GM04504 (cell line): ENCODE results near the gene IL25.
"Not testable (repeated sequence)": the region's sequence is repeated elsewhere in the genome, so short reads cannot be mapped to it uniquely, and the experiment has no call there.

Experiments used
- DNase-seq: peaks from one replicate; pipeline ENCODE4 v3.0.0-alpha.2; 2012; ENCODE audit warnings: low read depth

IL25 gene

DNA sequence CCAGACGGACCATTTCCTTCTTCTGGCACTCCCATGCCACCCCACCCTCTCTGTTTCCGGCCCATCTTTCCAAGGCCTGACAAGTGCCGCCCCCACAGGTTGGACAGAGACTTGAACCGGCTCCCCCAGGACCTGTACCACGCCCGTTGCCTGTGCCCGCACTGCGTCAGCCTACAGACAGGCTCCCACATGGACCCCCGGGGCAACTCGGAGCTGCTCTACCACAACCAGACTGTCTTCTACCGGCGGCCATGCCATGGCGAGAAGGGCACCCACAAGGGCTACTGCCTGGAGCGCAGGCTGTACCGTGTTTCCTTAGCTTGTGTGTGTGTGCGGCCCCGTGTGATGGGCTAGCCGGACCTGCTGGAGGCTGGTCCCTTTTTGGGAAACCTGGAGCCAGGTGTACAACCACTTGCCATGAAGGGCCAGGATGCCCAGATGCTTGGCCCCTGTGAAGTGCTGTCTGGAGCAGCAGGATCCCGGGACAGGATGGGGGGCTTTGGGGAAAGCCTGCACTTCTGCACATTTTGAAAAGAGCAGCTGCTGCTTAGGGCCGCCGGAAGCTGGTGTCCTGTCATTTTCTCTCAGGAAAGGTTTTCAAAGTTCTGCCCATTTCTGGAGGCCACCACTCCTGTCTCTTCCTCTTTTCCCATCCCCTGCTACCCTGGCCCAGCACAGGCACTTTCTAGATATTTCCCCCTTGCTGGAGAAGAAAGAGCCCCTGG, 3.1 kb downstream of the IL25 start:
- DNase-seq: no peak

DNA sequence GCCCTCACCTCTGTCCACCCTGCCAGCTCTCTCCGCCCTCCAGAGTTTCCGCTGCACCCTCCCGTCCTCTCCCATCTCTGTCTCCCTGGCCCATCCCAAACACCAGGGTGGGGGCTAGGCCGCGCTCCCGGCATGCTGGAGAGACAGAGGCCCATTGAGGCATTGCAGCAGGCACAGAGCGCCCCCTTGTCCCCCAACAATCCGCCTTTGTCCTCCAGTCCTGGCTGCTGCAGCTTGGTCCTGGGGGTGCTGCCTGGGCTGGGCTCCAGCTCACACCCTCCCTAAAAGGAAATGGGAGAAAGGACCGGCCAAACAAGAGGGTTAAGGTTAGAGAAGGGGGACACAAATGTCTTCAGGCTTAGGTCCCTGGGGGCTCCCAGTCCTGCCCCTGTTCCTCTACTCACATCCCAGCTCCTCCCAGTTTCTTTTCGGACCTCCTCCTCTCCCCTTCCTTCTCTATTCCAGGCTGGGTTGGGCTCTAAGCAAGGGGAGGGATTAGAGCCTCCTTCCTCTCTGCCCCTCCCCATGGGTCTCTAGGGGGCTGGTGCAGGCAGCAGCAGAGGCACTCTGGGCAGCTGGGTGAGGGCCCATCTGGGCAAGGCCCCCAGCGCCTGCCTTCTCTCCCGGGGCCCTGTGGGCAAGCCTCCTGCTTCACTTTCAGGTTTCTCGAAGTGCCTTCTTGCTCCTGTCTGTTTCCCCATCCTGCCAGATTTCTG, 4.0 kb downstream of the IL25 start, which contains the start of gene CMTM5:
TSS of gene CMTM5 (plus strand) at position 565 of the 716 bp plus-strand sequence. CDS start 206 bp downstream, outside the sequence.
- DNase-seq: no peak

DNA sequence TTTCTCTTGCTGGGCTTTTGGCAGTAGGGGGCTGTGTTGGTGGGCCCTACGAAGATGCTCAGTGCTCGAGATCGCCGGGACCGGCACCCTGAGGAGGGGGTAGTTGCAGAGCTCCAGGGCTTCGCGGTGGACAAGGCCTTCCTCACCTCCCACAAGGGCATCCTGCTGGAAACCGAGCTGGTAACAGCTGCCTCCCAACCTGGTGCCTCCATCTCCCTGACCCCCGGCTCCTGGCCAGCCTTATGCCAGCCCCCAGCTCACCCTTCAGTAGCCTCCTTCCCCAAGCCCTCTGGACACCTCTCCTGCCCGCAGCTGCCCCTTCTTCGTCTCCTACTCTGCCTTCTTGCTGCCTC, 4.6 kb downstream of the IL25 start:
- DNase-seq: no peak

DNA sequence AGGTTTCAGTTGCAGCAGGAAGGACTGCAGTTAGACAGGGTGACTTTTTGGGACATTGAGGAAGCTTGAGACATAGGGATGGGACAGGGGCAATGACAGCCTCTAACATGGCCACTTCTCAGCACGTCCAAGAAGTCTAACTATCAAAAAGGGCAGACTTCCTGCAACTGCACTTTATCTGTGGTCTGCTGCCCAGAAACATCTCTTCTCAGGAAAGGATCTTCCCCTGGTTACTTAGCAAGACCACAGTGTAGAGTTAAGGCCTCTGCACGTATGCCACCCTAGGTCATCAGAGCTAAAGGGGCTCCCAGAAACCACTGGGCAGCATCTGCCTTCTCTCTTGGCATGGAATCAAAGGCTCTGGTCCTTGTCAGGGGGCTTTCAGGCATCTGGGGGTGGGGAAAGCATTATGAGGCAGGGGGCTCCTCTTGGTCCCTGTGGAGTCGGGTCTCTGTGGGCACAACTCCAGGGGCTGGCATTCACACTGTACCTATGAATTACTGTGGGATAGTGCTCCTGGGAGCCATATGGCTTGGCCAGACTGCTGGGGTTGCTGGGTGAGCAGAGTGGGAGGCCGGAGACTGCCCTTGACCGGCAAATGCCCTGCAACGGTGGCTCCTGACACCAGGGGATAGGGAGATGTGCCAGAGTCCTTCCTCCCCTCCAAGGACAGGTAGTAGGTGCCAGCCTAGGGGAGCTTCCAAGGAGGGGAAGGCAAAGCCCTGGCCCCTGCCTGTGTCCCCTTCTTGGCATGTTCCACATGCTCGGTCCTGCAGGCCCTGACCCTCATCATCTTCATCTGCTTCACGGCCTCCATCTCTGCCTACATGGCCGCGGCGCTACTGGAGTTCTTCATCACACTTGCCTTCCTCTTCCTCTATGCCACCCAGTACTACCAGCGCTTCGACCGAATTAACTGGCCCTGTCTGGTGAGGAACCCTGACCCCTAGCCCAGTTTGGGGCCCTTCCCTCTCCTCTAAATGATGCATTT, 5.3 kb downstream of the IL25 start:
- DNase-seq: no peak

DNA sequence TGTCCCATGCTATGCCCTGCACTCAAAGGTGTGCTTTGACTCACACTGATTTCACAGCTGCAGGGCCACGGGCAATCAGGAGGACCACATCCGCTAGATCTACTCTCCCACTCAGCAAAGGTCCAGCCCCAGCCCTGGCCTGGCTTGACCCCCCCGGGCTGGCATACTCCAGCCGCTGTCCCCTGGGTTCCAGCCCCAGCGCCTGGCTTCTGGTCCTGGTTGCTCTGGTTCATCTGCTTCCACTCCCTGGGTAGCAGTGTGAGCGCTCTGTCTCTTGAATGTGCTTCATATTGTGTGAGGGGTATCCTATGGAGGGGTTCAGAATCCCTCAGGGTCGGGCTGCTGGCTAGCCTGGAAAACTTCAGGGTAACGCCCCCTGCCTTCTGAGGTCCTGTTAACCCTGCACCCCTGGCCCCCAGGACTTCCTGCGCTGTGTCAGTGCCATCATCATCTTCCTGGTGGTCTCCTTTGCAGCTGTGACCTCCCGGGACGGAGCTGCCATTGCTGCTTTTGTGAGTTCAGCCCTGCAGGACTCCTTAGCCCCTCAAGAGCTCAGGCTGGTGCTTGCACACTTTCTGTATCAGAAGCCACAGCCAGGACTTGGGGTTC, 6.1 kb downstream of the IL25 start:
- no peak for DNase-seq

DNA sequence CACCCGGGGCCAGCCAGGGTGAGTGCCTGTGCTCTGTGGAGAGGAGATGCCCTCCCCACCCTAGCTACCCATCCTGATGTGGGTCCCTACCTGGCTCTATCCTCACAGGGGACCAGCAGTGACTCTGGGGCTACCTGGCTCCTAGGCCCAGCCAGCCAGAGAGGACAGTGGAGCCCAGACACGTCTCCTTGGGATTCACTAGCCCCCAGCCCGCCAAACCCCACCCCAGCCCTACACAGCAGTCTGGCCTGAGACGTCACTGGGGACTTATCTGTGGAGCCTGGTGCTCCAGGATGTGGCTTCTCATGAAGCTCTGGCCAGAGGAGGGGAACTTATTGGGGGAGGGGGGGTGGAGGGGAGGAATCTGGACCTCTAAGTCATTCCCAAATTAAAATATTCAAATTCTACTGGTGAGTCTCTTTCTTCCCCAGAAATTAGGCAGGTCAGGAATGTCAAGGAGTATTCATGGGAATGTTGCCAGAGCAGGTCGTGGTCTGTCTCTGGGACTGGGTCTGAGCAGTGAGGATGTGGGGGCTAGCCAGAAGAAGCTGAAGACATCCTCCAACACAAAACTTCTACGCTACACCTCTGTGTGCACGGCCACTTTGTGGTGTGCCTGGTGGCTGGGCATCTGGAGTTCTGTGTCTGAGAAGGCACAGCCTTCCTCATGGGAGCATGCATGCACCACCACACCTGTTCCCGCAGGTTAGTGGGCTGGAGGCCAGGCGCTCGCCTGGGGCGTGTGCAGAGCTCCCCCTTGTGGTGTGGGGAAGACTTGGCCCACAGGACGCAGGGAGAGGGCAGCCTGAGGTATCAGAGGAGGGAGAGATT, 7.0 kb downstream of the IL25 start:
- no peak for DNase-seq

DNA sequence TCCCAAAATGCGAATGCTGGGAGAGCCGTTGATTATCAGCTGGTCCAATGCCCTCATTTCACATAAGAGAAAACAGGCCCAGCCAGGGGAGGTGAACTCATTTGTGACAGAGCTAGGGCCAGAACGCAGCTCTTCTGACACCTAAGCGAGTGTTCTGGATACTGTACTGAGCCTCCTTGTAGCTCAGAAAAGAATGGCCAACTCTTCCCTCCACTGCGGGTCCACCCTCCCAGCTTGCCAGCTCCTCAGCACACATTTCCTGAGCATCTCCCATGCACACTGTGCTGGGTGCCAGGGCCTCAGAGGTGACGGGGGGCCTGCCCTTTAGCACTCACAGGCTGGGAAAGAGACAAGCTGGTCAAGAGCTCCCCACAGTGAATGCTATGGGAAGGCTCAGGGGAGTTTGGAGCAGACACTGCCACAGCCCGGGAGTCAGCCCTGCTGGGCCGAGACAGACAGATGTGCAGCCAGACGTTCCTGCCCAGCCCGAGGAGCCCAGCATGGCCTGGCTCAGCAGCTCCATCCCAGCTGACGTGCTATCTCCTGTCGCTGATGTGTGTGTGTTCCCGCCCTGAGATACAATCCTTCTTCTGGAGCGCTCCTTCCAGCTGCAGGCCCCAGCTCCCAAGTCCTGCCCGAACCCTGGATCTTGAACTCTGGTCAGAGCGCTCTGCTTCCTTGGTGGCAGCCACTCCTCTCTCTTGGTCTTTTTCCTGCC, 7.7 kb downstream of the IL25 start:
- no peak for DNase-seq

DNA sequence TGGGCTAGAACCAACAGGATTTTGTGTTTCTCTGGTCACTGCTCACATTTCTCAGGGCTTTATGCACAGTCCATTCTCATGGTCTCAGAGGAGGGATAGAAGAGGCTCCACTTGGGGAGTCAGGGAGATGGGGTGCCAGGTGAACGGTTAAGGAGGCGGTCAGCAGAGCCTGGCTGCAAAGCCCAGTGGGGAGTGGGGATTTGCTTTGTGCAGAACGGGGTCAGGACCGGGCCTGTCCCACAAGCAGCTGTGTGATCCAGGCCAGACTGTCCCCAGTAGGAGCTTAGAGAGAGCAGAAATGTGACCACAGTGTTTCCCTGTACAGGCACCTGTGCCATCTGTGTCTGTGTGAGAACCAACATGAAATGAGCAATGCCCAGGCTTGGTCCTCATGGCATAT, 8.4 kb downstream of the IL25 start:
- no peak for DNase-seq

DNA sequence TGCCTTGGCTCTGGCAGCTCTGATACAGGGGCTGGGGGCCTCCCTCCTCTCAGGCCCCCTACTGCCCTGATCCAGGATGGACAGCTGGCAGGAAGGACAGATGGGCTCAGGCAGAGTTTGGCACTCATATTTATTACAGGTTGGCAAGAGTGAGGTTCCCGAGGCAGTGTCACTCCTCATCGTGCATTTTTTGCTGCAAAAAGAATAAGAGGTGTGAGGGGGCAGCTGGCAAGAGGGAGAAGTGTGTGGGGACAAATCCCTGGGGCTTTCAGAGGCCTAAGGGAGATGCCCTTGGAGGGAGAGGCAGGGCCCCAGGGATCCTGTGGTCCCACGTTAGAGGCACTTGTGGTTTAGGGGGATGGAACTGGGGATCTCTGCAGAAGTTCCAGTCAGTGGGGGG, 9.3 kb downstream of the IL25 start:
- DNase-seq: no peak

DNA sequence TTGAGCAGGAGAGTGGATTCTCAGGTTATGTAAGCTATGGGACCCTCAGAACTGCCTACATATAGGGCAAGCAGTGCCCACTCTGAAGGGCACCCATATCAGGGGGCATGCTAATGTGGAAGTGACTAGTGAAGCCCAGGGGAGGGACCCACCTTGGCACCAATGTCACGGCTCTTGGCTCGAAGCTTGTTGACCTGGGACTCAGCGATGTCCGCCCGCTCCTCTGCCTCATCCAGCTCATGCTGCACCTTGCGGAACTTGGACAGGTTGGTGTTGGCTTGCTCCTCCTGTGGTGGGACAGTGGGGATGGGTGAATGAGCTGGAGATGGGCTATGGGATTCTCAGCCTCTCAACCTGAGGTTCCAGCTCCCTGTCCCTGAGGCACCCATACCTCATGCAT, 9.7 kb downstream of the IL25 start:
- no peak for DNase-seq

DNA sequence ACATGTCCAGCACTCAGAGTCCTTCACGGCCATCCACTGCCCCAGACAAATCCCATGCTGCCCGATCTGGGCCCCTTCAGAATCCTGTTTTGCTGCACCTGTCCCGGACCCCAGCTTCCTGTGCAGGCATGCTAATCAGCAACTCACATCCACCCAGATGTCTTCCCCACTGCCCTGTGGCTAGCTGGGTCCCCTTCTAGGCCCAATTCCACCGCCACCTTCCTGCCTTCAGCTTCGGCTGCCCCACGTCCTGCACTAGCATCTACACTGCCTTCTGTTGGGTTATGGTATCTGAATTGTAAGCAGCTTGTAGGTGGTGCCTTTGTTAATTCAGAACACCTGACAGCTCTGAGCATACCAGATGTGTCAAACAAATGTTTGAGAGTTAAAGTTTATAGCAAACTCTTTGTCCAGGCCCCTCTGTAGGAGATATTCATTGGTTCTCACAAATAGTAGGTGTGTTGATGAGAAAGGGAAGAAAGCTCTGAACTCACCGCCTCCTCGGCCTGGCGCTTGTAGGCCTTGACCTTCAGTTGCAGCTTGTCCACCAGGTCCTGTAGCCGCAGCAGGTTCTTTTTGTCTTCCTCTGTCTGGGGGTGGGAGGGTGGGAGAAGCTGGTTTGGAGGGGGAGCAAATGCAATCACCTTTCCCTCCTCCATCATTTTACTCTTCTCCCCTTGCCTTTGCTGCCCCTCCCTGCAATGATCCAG, 10.3 kb downstream of the IL25 start:
- no peak for DNase-seq

DNA sequence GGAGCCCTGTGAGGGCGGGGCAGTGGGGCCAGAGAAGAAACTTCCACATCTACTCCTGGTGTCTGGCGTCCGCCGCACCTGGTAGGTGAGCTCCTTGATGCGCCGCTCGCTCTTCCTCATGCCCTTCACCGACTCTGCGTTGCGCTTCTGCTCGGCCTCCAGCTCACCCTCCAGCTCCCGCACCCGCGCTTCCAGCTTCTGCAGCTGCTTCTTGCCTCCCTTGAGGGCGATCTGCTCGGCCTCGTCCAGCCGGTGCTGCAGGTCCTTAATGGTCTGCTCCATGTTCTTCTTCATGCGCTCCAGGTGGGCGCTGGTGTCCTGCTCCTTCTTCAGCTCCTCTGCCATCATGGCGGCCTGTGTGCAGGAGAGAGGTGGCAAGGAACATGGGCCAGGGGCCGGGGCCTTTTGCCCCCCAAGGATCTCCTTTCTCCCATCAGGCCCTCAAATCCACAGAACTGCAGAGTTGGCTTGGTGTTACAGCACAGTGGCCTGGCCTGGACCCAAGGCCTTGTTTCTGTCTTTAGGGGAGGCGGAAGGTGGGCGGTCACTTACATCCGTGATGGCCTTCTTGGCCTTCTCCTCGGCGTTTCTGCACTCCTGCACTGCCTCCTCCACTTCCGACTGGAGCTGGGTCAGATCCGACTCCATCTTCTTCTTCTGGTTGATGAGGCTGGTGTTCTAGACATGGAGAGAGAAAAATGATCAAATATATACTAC, 11.9 kb downstream of the IL25 start:
- no peak for DNase-seq

DNA sequence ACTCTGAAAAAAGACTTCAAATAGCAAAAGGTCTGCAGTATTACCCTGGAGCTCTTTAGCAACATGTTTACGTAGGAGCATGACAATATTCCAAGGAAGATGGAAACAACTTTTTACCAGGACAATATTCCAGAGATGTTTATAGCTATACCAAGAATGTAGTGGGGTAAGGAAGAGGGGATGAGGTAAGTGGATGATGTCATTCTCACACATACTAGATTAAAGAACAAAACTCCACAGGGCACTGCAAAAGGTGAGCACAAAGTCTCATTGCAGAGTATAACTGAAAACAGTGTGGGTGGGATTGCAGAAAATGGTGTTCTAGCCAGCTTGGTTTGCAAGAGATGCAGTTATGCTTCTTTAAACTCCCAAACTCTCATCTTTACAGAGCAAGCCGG, 12.6 kb downstream of the IL25 start:
- DNase-seq: no peak

DNA sequence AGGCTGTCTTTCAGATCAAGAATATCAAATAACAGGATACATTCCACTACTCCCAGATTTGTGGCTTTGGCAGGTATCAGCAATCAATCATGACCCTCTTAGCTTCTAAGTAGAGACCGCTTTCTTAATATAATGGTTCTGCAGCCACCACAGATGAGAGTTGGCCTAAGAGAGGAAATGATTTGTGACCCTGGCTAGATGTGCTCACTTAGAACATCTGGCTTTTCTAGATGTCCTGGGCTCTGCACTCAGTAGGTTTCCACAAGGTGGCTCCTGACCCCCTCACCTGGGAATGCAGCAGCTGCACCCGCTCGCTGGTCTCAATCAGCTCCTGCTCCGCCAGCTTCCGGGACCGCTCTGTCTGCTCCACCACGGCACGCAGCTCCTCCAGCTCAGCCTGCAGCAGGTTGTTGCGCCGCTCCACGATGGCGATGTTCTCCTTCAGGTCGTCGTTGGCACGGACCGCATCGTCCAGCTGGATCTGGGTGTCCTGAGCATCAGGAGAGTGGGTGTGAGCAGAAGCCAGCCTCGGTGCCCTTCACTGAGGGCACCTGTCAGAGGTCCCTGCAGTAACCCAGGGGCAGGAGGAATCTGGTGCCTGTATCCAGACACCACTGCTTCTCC, 13.1 kb downstream of the IL25 start:
- DNase-seq: no peak

DNA sequence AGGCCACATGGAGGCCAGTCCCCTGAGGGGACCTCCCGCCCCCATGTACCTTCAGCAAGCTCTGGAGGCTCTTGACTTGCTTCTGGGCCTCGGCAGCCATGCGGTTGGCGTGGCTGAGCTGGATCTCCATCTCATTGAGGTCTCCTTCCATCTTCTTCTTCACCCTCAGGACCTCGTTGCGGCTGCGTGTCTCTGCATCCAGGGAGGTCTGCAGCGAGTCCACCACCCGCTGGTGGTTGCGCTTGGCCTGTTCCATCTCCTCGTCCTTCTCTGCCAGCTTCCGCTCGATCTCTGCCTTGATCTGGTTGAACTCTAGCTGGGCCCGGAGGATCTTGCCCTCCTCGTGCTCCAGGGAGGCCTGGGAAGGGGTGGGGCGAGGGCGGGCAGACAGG, 13.7 kb downstream of the IL25 start:
- DNase-seq: not testable (repeated sequence)

DNA sequence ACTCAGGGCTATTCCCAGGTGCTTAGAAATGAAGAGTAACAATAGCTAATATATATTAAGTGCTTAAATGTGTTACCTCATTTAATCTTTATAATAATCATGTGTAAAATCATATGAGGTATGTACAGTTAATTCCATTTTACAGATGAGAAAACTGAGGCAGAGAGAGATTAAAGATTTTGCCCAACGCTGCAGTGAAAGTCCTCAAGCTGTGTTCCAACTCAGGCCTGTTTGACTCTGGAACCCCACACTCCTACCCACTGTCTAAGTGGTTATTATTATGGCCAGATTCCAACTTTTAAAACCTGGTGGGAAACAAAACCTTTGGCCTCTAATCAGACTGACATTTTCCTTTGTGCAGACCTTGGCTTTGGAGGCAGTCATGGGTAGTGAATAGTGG, 14.4 kb downstream of the IL25 start:
- no peak for DNase-seq

DNA sequence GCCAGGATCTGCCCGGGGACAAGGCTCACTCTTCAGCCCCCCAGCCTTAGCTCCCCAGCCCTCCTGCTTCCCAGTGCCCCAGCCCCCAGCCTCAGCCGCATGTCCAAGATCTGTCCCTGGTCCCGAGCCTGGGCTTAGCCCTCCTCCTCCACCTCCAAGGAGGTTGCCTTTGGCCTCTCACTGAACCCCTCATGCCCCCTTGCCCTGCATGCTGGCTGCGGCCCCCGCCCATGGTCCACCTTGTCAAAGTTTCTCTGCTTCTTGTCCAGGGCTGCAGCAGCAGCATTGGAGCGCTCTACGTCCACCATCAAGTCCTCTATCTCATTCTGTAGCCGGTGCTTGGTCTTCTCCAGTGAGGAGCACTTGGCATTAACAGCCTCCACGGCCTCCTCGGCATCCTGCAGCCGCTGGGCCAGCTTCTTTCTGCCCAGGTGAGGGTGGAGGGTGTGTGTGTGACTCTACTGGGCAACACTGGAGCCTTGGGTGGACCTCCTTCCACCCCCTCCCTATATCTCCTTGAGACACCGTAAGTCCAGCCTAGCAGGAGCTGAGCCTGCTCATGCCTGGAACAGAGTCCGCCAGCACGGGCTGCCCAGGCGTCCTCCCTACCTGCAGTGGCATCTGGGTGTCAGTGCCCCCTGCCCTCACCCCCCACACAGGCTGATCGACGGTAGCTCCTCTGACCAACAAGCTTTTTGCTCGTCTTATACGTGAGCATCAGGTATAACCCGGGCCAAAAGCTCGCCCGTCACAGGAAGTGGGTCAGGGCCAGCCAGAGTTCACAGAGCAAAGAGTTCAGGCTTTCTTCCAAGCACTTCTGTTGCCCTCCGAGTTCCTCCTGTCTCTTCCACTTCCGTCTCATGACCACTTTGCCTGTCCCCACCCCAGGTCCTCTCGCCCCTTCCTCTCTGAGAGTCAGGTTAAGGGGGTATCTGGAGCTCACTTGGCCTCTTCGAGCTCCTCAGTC, 15.6 kb downstream of the IL25 start:
- no peak for DNase-seq

DNA sequence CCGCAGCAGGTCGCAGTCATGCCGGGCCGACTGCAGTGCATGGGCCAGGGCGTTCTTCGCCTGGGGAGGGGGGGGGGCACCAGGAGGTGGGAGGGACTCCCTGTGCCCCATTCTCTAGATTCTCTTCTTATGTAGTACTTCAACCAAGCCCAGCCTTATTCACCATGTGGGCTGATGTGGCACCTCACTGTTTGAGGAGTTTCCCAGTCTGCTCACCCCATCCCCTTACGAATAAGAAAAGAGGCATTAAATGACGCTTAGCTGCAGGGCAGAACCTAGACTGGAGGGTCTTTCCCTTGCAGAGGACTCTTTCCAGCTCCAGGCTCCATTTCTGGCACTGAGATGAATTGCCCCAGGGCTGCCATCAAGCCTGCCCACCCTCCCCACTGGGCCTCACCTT, 16.4 kb downstream of the IL25 start:
- no peak for DNase-seq
